Astrocyte of the cerebellum (primary cell): ENCODE results near the gene TPRA1.

ENCODE experiments used
- DNase-seq: peaks from one replicate; pipeline ENCODE4 v3.0.0-alpha.2; 2011; ENCODE audit warnings: low read depth
- H3K4me3 ChIP-seq: 2 replicates; pipeline ENCODE4 v1.5.1; 2011; ENCODE audit warnings: mild to moderate bottlenecking, low read depth, low read length, moderate library complexity
- CTCF ChIP-seq: IDR thresholded peaks from 2 replicates; pipeline ENCODE4 v1.5.1; 2012; ENCODE audit warnings: low read length, low read depth, moderate library complexity, mild to moderate bottlenecking; ENCODE audit errors: missing control alignments
- in situ Hi-C: cut with HindIII; loops from 2 replicates; pipeline ENCODE4 v1.10.0; 2017; ENCODE audit warnings: low sequenced_read_pairs

The TPRA1 gene

GRCh38 chr3:127590593-127591465 lies at the start of gene TPRA1:
Gene TPRA1 (minus strand): TSS chr3:127590733. CDS start chr3:127580146, 10,587 bp downstream.
- TF ChIP-seq CTCF, result no peak
- peak within 1 kb of the TSS; percentile 82 for H3K4me3 ChIP-seq
- in situ Hi-C loops, result no loop called here
- DNase-seq, result peak; percentile 94

- no peak for DNase-seq
- in situ Hi-C loops, result no loop called here
- no peak for TF ChIP-seq CTCF
- H3K4me3 ChIP-seq, result no peak overlapping the region
Observed at GRCh38 chr3:127640042-127640355, 49.5 kb upstream of the TPRA1 start.

GRCh38 chr3:127639173-127640041 lies 48.9 kb upstream of the TPRA1 start:
- TF ChIP-seq CTCF, result no peak
- in situ Hi-C loops, result no loop called here
- no peak overlapping the region for H3K4me3 ChIP-seq
- no peak for DNase-seq

GRCh38 chr3:127637971-127638370 lies 47.4 kb upstream of the TPRA1 start:
- in situ Hi-C loops, result no loop called here
- H3K4me3 ChIP-seq, result no peak overlapping the region
- DNase-seq, result no peak
- no peak for TF ChIP-seq CTCF

GRCh38 chr3:127637546-127637945 lies 47.0 kb upstream of the TPRA1 start:
- no peak for DNase-seq
- no peak overlapping the region for H3K4me3 ChIP-seq
- in situ Hi-C loops, result no loop called here
- TF ChIP-seq CTCF, result no peak

- TF ChIP-seq CTCF, result no peak
- in situ Hi-C loops, result no loop called here
Observed at GRCh38 chr3:127634653-127635052, 44.1 kb upstream of the TPRA1 start.

More at GRCh38 chr3:127634653-127635052, 44.1 kb upstream of the TPRA1 start:
- no peak overlapping the region for H3K4me3 ChIP-seq
- DNase-seq, result no peak
